Ovary (tissue), 3 donors: ENCODE data around the gene CFAP73.

ENCODE experiments used
- EP300 ChIP-seq: sonication (generic); formaldehyde crosslinking; IDR thresholded peaks from one replicate; pipeline ENCODE4 v1.6.1; 2017; ENCODE audit warnings: antibody characterized with exemption
- POLR2A ChIP-seq: fragments of 450-650 bp; IDR thresholded peaks from one replicate; pipeline ENCODE4 v1.6.1; 2017; ENCODE audit warnings: antibody characterized with exemption, mild to moderate bottlenecking, moderate library complexity
- TF ChIP-seq, protein P1 (sequence below), 3 donors: fragments of 450-650 bp in 2 of 3; fragments of 200-600 bp in 1 of 3; IDR thresholded peaks; one replicate each; pipeline versions ENCODE4 v1.5.1 to v1.8.0; 2016 to 2022; ENCODE audit warnings: antibody characterized with exemption in 3 of 3, mild to moderate bottlenecking in 1 of 3
- donor health status: DM: no; HTN: no; CAD: no.

- TF ChIP-seq, protein P1, sequence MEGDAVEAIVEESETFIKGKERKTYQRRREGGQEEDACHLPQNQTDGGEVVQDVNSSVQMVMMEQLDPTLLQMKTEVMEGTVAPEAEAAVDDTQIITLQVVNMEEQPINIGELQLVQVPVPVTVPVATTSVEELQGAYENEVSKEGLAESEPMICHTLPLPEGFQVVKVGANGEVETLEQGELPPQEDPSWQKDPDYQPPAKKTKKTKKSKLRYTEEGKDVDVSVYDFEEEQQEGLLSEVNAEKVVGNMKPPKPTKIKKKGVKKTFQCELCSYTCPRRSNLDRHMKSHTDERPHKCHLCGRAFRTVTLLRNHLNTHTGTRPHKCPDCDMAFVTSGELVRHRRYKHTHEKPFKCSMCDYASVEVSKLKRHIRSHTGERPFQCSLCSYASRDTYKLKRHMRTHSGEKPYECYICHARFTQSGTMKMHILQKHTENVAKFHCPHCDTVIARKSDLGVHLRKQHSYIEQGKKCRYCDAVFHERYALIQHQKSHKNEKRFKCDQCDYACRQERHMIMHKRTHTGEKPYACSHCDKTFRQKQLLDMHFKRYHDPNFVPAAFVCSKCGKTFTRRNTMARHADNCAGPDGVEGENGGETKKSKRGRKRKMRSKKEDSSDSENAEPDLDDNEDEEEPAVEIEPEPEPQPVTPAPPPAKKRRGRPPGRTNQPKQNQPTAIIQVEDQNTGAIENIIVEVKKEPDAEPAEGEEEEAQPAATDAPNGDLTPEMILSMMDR (IDR thresholded peaks at IDR 0.05), result no peak
- no peak for TF ChIP-seq POLR2A
- no peak for TF ChIP-seq EP300
Observed at GRCh38 chr12:113120670-113121370, 28.7 kb upstream of the CFAP73 start.
